Measurements from ENCODE around the gene CCDC141. TPM values are rescaled to one million over a fixed set of nuclear protein-coding genes. Genes with fewer than 3 reads are reported as not detected.

CCDC141 gene
- polyA plus RNA-seq, 1 donor from 2014 or later, result 0.27 TPM

DNA sequence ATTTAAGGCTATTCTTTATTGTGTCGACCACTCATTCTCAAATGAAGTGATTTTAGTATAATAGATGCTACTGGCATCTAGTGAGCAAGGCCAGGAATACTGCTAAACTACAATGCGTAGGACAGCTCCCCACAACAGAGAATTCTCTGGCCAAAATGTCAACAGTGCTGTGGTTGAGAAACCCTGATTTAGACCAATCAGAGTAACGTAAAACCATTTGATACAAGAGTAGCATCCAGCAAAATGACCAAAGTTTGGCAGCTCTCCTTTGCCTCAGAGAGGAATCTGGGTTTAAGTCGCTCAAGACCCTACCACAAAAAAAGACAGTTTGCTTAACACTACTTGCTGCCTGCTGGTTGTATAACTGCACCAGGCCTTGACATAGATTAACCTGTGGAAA lies 205.7 kb downstream of the CCDC141 start:
- no peaks in the 10 kb centered on the region for H3K27me3 ChIP-seq (ENCODE audit: insufficient read depth, low read depth, low read length)
- H4K20me1 ChIP-seq (ENCODE audit: insufficient read depth), result no peaks in the 10 kb centered on the region
- no peak overlapping the region for H3K4me2 ChIP-seq (ENCODE audit: low read length)
- no peaks in the 10 kb centered on the region for H3K36me3 ChIP-seq (ENCODE audit: insufficient read depth, low read length)
- peaks cover 20% of the 10 kb centered on the region for H3F3A ChIP-seq (ENCODE audit: insufficient read depth, low read length, poor library complexity, severe bottlenecking)
- no peaks in the 10 kb centered on the region for H3K79me2 ChIP-seq (replicated peaks; ENCODE audit: insufficient read depth, low read length)
- TF ChIP-seq EZH2 (IDR thresholded peaks at IDR 0.05; ENCODE audit: borderline replicate concordance, insufficient read depth, low read length, poor library complexity, severe bottlenecking) (no peak), MXI1 (conservative IDR thresholded peaks at IDR 0.05; ENCODE audit: poor library complexity, severe bottlenecking) (no peak), RAD21 (conservative IDR thresholded peaks at IDR 0.05) (no peak), POLR2AphosphoS5 (IDR thresholded peaks at IDR 0.05) (no peak), EP300 (conservative IDR thresholded peaks at IDR 0.05; ENCODE audit: poor library complexity, severe bottlenecking) (no peak), SMC3 (conservative IDR thresholded peaks at IDR 0.05; ENCODE audit: poor library complexity) (no peak), TAF1 (IDR thresholded peaks at IDR 0.05; ENCODE audit: low read depth) (no peak)
- TF ChIP-seq, protein P1, sequence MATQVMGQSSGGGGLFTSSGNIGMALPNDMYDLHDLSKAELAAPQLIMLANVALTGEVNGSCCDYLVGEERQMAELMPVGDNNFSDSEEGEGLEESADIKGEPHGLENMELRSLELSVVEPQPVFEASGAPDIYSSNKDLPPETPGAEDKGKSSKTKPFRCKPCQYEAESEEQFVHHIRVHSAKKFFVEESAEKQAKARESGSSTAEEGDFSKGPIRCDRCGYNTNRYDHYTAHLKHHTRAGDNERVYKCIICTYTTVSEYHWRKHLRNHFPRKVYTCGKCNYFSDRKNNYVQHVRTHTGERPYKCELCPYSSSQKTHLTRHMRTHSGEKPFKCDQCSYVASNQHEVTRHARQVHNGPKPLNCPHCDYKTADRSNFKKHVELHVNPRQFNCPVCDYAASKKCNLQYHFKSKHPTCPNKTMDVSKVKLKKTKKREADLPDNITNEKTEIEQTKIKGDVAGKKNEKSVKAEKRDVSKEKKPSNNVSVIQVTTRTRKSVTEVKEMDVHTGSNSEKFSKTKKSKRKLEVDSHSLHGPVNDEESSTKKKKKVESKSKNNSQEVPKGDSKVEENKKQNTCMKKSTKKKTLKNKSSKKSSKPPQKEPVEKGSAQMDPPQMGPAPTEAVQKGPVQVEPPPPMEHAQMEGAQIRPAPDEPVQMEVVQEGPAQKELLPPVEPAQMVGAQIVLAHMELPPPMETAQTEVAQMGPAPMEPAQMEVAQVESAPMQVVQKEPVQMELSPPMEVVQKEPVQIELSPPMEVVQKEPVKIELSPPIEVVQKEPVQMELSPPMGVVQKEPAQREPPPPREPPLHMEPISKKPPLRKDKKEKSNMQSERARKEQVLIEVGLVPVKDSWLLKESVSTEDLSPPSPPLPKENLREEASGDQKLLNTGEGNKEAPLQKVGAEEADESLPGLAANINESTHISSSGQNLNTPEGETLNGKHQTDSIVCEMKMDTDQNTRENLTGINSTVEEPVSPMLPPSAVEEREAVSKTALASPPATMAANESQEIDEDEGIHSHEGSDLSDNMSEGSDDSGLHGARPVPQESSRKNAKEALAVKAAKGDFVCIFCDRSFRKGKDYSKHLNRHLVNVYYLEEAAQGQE (IDR thresholded peaks at IDR 0.05; ENCODE audit: borderline replicate concordance), result no peak
- TF ChIP-seq, protein P2, sequence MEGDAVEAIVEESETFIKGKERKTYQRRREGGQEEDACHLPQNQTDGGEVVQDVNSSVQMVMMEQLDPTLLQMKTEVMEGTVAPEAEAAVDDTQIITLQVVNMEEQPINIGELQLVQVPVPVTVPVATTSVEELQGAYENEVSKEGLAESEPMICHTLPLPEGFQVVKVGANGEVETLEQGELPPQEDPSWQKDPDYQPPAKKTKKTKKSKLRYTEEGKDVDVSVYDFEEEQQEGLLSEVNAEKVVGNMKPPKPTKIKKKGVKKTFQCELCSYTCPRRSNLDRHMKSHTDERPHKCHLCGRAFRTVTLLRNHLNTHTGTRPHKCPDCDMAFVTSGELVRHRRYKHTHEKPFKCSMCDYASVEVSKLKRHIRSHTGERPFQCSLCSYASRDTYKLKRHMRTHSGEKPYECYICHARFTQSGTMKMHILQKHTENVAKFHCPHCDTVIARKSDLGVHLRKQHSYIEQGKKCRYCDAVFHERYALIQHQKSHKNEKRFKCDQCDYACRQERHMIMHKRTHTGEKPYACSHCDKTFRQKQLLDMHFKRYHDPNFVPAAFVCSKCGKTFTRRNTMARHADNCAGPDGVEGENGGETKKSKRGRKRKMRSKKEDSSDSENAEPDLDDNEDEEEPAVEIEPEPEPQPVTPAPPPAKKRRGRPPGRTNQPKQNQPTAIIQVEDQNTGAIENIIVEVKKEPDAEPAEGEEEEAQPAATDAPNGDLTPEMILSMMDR (IDR thresholded peaks at IDR 0.05; ENCODE audit: poor library complexity, severe bottlenecking), result no peak
- H3K4me3 ChIP-seq (ENCODE audit: low read length), result no peak overlapping the region
- peak overlapping the region; percentile 4 for H3K27ac ChIP-seq (ENCODE audit: low read length)
- H3K9me3 ChIP-seq (ENCODE audit: low read length), result no peaks in the 10 kb centered on the region
- no peak overlapping the region for H3K9ac ChIP-seq (ENCODE audit: low read length)
- H2AFZ ChIP-seq (ENCODE audit: low read depth, low read length), result no peak overlapping the region
- no peaks in the 10 kb centered on the region for H3K9me2 ChIP-seq (ENCODE audit: insufficient read depth, low read length)

DNA sequence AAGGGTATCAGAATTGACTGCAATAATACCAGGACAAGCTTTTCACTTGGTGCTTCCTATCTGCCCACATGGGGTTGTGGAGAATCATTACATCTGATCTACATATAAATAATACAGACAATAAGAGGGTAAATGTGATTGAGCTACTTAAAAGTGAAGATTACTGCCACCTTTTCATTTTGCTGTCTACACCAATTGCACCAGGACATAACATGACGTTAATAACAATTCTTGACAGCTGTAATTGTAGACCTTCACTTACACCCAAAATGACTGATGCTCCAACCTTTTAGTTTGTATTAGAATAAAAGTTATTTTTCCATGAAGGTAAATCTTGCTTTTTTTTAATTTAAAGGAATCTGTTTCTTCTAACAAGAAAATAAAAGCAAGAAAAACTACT lies 206.2 kb downstream of the CCDC141 start:
- Histone ChIP-seq H3K27me3 (ENCODE audit: insufficient read depth, low read depth, low read length) (no peaks in the 10 kb centered on the region), H3K36me3 (ENCODE audit: insufficient read depth, low read length) (no peaks in the 10 kb centered on the region), H3K9me2 (ENCODE audit: insufficient read depth, low read length) (no peaks in the 10 kb centered on the region), H3K4me2 (ENCODE audit: low read length) (peak overlapping the region; percentile 28), H3K9me3 (ENCODE audit: low read length) (no peaks in the 10 kb centered on the region), H3F3A (ENCODE audit: insufficient read depth, low read length, poor library complexity, severe bottlenecking) (peaks cover 20% of the 10 kb centered on the region), H3K79me2 (replicated peaks; ENCODE audit: insufficient read depth, low read length) (no peaks in the 10 kb centered on the region), H3K27ac (ENCODE audit: low read length) (no peak overlapping the region), H3K4me3 (ENCODE audit: low read length) (peak overlapping the region; percentile 12), H2AFZ (ENCODE audit: low read depth, low read length) (no peak overlapping the region), H3K9ac (ENCODE audit: low read length) (no peak overlapping the region), H4K20me1 (ENCODE audit: insufficient read depth) (no peaks in the 10 kb centered on the region)
- TF ChIP-seq EP300 (conservative IDR thresholded peaks at IDR 0.05; ENCODE audit: poor library complexity, severe bottlenecking) (peak; percentile 99), SMC3 (conservative IDR thresholded peaks at IDR 0.05; ENCODE audit: poor library complexity) (no peak), RAD21 (conservative IDR thresholded peaks at IDR 0.05) (no peak), TAF1 (IDR thresholded peaks at IDR 0.05; ENCODE audit: low read depth) (no peak), MXI1 (conservative IDR thresholded peaks at IDR 0.05; ENCODE audit: poor library complexity, severe bottlenecking) (no peak), POLR2AphosphoS5 (IDR thresholded peaks at IDR 0.05) (peak; percentile 90)
- TF ChIP-seq, protein P2 (IDR thresholded peaks at IDR 0.05; ENCODE audit: poor library complexity, severe bottlenecking), result no peak

Measured in neural cell (in vitro differentiated cells).